SK-N-MC (cell line): ENCODE results near the gene CALM3.

ENCODE experiments used
- EZH2 ChIP-seq: fragments of 200-600 bp; sonication (generic); IDR thresholded peaks from one replicate; pipeline ENCODE4 v1.6.1; 2017; ENCODE audit warnings: antibody characterized with exemption
- FOXP2 ChIP-seq: optimal IDR thresholded peaks from 2 replicates; pipeline ENCODE3; 2011; ENCODE audit warnings: mild to moderate bottlenecking, moderate library complexity; ENCODE audit not compliant: insufficient read depth; ENCODE audit errors: extremely low read length, control extremely low read depth

- TF ChIP-seq FOXP2 (no peak), EZH2 (no peak)
Measured at GRCh38 chr19:46571495-46571894, 29.6 kb upstream of the CALM3 start.
